Measurements from ENCODE around the gene PLCE1.

DNA sequence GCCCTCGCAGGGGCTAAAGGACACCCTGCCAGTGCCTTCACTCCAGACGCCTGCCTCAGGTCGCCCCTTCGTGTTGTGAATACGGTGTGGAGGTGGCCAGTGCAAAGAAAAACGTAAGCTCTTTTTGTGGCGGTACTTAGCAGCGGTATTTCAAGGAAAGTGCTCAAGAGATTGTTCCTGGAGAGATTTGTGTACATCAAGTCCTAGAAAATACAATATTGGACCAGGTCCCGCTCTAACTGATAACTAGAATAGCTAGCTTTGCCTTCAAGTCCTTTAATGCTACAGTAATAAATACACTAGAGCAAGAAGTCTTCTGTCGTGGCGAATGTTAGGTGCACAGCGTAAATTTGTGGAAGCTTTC lies 689 bp downstream of the PLCE1 start:
- TF ChIP-seq, protein P1, sequence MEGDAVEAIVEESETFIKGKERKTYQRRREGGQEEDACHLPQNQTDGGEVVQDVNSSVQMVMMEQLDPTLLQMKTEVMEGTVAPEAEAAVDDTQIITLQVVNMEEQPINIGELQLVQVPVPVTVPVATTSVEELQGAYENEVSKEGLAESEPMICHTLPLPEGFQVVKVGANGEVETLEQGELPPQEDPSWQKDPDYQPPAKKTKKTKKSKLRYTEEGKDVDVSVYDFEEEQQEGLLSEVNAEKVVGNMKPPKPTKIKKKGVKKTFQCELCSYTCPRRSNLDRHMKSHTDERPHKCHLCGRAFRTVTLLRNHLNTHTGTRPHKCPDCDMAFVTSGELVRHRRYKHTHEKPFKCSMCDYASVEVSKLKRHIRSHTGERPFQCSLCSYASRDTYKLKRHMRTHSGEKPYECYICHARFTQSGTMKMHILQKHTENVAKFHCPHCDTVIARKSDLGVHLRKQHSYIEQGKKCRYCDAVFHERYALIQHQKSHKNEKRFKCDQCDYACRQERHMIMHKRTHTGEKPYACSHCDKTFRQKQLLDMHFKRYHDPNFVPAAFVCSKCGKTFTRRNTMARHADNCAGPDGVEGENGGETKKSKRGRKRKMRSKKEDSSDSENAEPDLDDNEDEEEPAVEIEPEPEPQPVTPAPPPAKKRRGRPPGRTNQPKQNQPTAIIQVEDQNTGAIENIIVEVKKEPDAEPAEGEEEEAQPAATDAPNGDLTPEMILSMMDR (IDR thresholded peaks at IDR 0.05) = no peak
- TF ChIP-seq POLR2A (IDR thresholded peaks at IDR 0.05) (no peak), POLR2AphosphoS5 (IDR thresholded peaks at IDR 0.05) (no peak), EP300 (IDR thresholded peaks at IDR 0.05) (no peak)

Data from gastroesophageal sphincter (tissue), 3 donors.